ENCODE measurements around the gene PPY. TPM values are rescaled to one million over a fixed set of nuclear protein-coding genes. Genes with fewer than 3 reads are reported as not detected.

Gene PPY
- total RNA-seq, 1 experiment from 2014 or later: not detected

DNA sequence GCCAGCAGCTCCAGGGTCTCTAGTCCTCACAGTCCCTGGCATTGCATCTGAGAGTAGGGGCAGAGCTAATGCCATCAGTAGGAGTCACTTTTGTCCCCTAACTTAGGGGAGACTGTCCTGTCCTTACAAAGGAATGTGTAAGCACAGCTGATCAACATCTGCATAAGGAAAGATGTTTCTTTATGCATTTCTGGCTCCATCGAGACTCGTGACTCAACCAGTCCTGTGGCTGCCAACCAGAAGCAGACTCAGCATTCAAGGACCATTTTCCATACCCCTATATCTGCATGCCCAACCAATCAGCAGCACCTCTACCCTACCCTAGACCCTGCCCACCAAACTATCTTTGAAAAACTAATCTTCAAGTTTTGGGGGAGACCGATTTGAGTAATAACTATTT lies 26.7 kb downstream of the PPY start:
- Histone ChIP-seq H3K27me3 (ENCODE audit: control insufficient read depth, insufficient read depth, low read length) (no peaks in the 10 kb centered on the region), H3K4me3 (ENCODE audit: low read depth in 2 of 2, low read length in 2 of 2) (no peak overlapping the region), H3K4me1 (ENCODE audit: control insufficient read depth, insufficient read depth, low read length) (no peaks in the 10 kb centered on the region), H3K9me3 (ENCODE audit: control insufficient read depth, insufficient read depth, low read depth, low read length) (no peaks in the 10 kb centered on the region), H3K36me3 (ENCODE audit: control insufficient read depth, insufficient read depth, low read length) (no peaks in the 10 kb centered on the region), H3K27ac (ENCODE audit: low read length) (no peak overlapping the region)
- ChIA-PET POLR2A (no interaction called here), CTCF (no interaction called here)
- intact Hi-C loops (cut with micrococcal nuclease; ENCODE audit: unreplicated experiment): no loop called here
- in situ Hi-C loops (cut with HindIII; ENCODE audit: low pct_unique_long_range_greater_than_20kb, low sequenced_read_pairs): no loop called here
- no TSS peak for BruUV-seq (replicated peaks)
- TF ChIP-seq, protein P1, sequence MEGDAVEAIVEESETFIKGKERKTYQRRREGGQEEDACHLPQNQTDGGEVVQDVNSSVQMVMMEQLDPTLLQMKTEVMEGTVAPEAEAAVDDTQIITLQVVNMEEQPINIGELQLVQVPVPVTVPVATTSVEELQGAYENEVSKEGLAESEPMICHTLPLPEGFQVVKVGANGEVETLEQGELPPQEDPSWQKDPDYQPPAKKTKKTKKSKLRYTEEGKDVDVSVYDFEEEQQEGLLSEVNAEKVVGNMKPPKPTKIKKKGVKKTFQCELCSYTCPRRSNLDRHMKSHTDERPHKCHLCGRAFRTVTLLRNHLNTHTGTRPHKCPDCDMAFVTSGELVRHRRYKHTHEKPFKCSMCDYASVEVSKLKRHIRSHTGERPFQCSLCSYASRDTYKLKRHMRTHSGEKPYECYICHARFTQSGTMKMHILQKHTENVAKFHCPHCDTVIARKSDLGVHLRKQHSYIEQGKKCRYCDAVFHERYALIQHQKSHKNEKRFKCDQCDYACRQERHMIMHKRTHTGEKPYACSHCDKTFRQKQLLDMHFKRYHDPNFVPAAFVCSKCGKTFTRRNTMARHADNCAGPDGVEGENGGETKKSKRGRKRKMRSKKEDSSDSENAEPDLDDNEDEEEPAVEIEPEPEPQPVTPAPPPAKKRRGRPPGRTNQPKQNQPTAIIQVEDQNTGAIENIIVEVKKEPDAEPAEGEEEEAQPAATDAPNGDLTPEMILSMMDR (IDR thresholded peaks at IDR 0.05): no peak
- TF ChIP-seq, protein P2, sequence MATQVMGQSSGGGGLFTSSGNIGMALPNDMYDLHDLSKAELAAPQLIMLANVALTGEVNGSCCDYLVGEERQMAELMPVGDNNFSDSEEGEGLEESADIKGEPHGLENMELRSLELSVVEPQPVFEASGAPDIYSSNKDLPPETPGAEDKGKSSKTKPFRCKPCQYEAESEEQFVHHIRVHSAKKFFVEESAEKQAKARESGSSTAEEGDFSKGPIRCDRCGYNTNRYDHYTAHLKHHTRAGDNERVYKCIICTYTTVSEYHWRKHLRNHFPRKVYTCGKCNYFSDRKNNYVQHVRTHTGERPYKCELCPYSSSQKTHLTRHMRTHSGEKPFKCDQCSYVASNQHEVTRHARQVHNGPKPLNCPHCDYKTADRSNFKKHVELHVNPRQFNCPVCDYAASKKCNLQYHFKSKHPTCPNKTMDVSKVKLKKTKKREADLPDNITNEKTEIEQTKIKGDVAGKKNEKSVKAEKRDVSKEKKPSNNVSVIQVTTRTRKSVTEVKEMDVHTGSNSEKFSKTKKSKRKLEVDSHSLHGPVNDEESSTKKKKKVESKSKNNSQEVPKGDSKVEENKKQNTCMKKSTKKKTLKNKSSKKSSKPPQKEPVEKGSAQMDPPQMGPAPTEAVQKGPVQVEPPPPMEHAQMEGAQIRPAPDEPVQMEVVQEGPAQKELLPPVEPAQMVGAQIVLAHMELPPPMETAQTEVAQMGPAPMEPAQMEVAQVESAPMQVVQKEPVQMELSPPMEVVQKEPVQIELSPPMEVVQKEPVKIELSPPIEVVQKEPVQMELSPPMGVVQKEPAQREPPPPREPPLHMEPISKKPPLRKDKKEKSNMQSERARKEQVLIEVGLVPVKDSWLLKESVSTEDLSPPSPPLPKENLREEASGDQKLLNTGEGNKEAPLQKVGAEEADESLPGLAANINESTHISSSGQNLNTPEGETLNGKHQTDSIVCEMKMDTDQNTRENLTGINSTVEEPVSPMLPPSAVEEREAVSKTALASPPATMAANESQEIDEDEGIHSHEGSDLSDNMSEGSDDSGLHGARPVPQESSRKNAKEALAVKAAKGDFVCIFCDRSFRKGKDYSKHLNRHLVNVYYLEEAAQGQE (IDR thresholded peaks at IDR 0.05; ENCODE audit: insufficient read depth in 1 of 2, low read depth in 2 of 2, low read length in 1 of 2): no peak
- ATAC-seq (no peak), DNase-seq (ENCODE audit: low read depth, low spot score) (no peak)

DNA sequence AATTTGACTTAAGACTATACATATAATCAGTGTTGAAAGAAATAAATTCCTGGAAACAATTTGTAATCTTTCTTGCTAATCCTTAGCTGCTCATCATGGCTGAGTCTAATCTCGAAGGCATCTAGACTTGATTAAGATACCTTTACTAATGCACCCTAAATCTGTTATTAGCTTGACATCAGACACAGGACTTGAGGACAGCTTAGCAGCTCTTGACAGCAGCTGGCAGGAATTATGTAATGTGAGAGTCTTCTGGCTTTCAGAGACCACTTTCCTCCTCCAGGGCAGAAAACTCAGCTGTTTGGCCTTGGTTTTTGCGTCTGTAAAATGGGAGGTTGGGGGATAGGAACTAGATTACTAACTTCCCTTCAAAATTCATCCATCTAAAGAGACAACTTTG lies 27.8 kb downstream of the PPY start:
- Histone ChIP-seq H3K4me3 (ENCODE audit: low read depth in 2 of 2, low read length in 2 of 2) (no peak overlapping the region), H3K27ac (ENCODE audit: low read length) (no peak overlapping the region), H3K36me3 (ENCODE audit: control insufficient read depth, insufficient read depth, low read length) (no peaks in the 10 kb centered on the region), H3K27me3 (ENCODE audit: control insufficient read depth, insufficient read depth, low read length) (no peaks in the 10 kb centered on the region), H3K4me1 (ENCODE audit: control insufficient read depth, insufficient read depth, low read length) (no peaks in the 10 kb centered on the region), H3K9me3 (ENCODE audit: control insufficient read depth, insufficient read depth, low read depth, low read length) (no peaks in the 10 kb centered on the region)
- intact Hi-C loops (cut with micrococcal nuclease; ENCODE audit: unreplicated experiment): no loop called here
- TF ChIP-seq, protein P2 (IDR thresholded peaks at IDR 0.05; ENCODE audit: insufficient read depth in 1 of 2, low read depth in 2 of 2, low read length in 1 of 2): no peak
- TF ChIP-seq SIN3A (IDR thresholded peaks at IDR 0.05; ENCODE audit: borderline replicate concordance, insufficient read depth, low read depth, low read length) (no peak), POLR2AphosphoS5 (IDR thresholded peaks at IDR 0.05; ENCODE audit: low read depth, low read length) (no peak), TCF7L2 (IDR thresholded peaks at IDR 0.05; ENCODE audit: low read depth, low read length) (no peak)
- TF ChIP-seq, protein P1 (IDR thresholded peaks at IDR 0.05): no peak
- in situ Hi-C loops (cut with HindIII; ENCODE audit: low pct_unique_long_range_greater_than_20kb, low sequenced_read_pairs): no loop called here
- ChIA-PET POLR2A (no interaction called here), CTCF (no interaction called here)
- BruUV-seq (replicated peaks): no TSS peak
- DNase-seq (ENCODE audit: low read depth, low spot score) (no peak), ATAC-seq (no peak)
